Measurements from ENCODE around the gene TLX2. TPM values are rescaled to one million over a fixed set of nuclear protein-coding genes. Genes with fewer than 3 reads are reported as not detected.

TLX2 gene
- total and polyA plus RNA-seq, 2 donors (not counting 3 experiments of a cell fraction or from before 2014, with no cell fraction given), result not detected

DNA sequence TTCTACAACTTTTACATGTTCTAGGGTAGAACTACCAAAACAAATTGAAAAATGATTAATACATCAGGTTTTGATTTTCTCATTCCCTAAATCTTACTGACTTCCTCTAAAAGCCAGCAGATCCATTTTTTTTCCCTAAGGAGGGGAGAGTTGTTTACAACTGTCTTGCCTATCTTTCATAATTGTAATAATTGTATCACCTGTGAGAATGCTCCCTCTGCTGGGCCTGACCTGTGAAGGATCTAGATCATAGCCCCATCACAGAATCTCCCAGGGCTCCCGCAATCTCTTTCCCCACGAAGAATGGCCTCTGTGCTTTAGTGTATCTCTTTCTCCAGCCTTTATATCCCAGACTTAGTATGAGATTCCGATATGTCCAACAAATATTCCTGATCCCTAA is 30.4 kb downstream of the TLX2 start:
- no peaks in the 10 kb centered on the region for H3K9me3 ChIP-seq (replicated peaks; ENCODE audit: control insufficient read depth, insufficient read depth, low read length)
- no peaks in the 10 kb centered on the region for H4K20me1 ChIP-seq (replicated peaks; ENCODE audit: control insufficient read depth, extremely low read depth, insufficient read depth, low read length)
- H3K27ac ChIP-seq (ENCODE audit: insufficient read depth, low read depth, low read length), result no peak overlapping the region
- peaks cover 15 to 26% of the 10 kb centered on the region in 2 experiments for H3K27me3 ChIP-seq (ENCODE audit: control insufficient read depth in 2 of 2, insufficient read depth in 2 of 2, low read length in 2 of 2)
- no peaks in the 10 kb centered on the region for H3K36me3 ChIP-seq (ENCODE audit: control insufficient read depth in 2 of 2, extremely low read depth in 1 of 2, insufficient read depth in 2 of 2, low read length in 2 of 2)
- H2AFZ ChIP-seq (ENCODE audit: low read depth, low read length), result no peak overlapping the region
- no peak overlapping the region for H3K4me3 ChIP-seq (replicated peaks in 1 of 3; ENCODE audit: insufficient read depth in 1 of 3, low read depth in 1 of 3, low read length in 3 of 3)
- BruUV-seq (replicated peaks), result no TSS peak
- CTCF ChIA-PET, result interaction anchor here (3.3 kb wide), 1 partner anchor 12 kb away, joined by 15 read pairs; no protein-coding TSS in a partner anchor
- H3K4me2 ChIP-seq (ENCODE audit: insufficient read depth, low read length), result no peak overlapping the region
- TF ChIP-seq EZH2 (IDR thresholded peaks at IDR 0.05; ENCODE audit: borderline replicate concordance, low read depth, low read length, severe bottlenecking), result no peak
- TF ChIP-seq, protein P1, sequence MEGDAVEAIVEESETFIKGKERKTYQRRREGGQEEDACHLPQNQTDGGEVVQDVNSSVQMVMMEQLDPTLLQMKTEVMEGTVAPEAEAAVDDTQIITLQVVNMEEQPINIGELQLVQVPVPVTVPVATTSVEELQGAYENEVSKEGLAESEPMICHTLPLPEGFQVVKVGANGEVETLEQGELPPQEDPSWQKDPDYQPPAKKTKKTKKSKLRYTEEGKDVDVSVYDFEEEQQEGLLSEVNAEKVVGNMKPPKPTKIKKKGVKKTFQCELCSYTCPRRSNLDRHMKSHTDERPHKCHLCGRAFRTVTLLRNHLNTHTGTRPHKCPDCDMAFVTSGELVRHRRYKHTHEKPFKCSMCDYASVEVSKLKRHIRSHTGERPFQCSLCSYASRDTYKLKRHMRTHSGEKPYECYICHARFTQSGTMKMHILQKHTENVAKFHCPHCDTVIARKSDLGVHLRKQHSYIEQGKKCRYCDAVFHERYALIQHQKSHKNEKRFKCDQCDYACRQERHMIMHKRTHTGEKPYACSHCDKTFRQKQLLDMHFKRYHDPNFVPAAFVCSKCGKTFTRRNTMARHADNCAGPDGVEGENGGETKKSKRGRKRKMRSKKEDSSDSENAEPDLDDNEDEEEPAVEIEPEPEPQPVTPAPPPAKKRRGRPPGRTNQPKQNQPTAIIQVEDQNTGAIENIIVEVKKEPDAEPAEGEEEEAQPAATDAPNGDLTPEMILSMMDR (IDR thresholded peaks at IDR 0.05; ENCODE audit: extremely low read depth in 1 of 2, insufficient read depth in 1 of 2, low read depth in 1 of 2, low read length in 2 of 2), result no peak
- no peak for TF ChIP-seq POLR2AphosphoS5 (IDR thresholded peaks at IDR 0.05; ENCODE audit: insufficient read depth, low read depth, low read length)
- no peak for TF ChIP-seq MYC (IDR thresholded peaks at IDR 0.05; ENCODE audit: low read depth, low read length)
- TF ChIP-seq, protein P2, sequence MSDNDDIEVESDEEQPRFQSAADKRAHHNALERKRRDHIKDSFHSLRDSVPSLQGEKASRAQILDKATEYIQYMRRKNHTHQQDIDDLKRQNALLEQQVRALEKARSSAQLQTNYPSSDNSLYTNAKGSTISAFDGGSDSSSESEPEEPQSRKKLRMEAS (IDR thresholded peaks at IDR 0.05; ENCODE audit: insufficient read depth, insufficient read length), result no peak
- TF ChIP-seq JUN (IDR thresholded peaks at IDR 0.05; ENCODE audit: borderline replicate concordance, insufficient read depth, insufficient read length, low read depth), result no peak
- TF ChIP-seq POLR2A (IDR thresholded peaks at IDR 0.05; ENCODE audit: low read depth, low read length), result no peak
- dilution Hi-C loops (cut with MboI; ENCODE audit: extremely low pct_ligation_motif_present, low sequenced_read_pairs), result no loop called here
- H3K79me2 ChIP-seq (ENCODE audit: control insufficient read depth, insufficient read depth, low read length), result no peaks in the 10 kb centered on the region
- POLR2A ChIA-PET, result no interaction called here
- FAIRE-seq (no peak), DNase-seq (ENCODE audit: low read depth, low spot score) (no peak)
- intact Hi-C loops (cut with micrococcal nuclease), result no loop called here
- no peaks in the 10 kb centered on the region for H3K9me1 ChIP-seq (replicated peaks; ENCODE audit: control insufficient read depth, extremely low read depth, insufficient read depth, low read length)
- peaks cover 12% of the 10 kb centered on the region for H3K4me1 ChIP-seq (ENCODE audit: control insufficient read depth, extremely low read depth, insufficient read depth, low read length)
- H3K9ac ChIP-seq (replicated peaks; ENCODE audit: extremely low read depth, insufficient read depth, low read length), result no peak overlapping the region
